H1 (cell line): ENCODE measurements around the gene CERS1. TPM values are rescaled to one million over a fixed set of nuclear protein-coding genes. Genes with fewer than 3 reads are reported as not detected.

Experiments
- CTCF ChIA-PET: fragments of 300-600 bp; sonication (Branson Sonifier 250); formaldehyde crosslinking; loops from one replicate; lab custom pipeline; 2021; ENCODE audit not compliant: partially characterized antibody; lab: Charles Lee
- POLR2A ChIA-PET: fragments of 300-600 bp; sonication (Branson Sonifier 250); formaldehyde crosslinking; loops from one replicate; lab custom pipeline; 2021; ENCODE audit warnings: inconsistent platforms; ENCODE audit not compliant: partially characterized antibody; lab: Charles Lee
- DNase-seq, 2 experiments: peaks; one replicate each; pipeline versions ENCODE4 v3.0.0 to v3.0.0-alpha.2; 2010 to 2022; ENCODE audit warnings: low spot score in 2 of 2, low read depth in 1 of 2, mixed read lengths in 1 of 2
- FAIRE-seq: peaks from 2 replicates; lab custom pipeline; 2011; peaks lifted over from hg19 to GRCh38; lab: Jason Lieb, UNC
- H2AFZ ChIP-seq: 2 replicates; pipeline ENCODE4 v1.8.1; 2012; ENCODE audit warnings: low read length, inconsistent platforms
- H2AK5ac ChIP-seq: 2 replicates; pipeline ENCODE4 v1.6.1; 2013; ENCODE audit warnings: low read depth, low read length
- H2BK120ac ChIP-seq: replicated peaks from 2 replicates; pipeline ENCODE3; 2013; ENCODE audit warnings: low read depth, low read length, inconsistent platforms
- H2BK12ac ChIP-seq: 2 replicates; pipeline ENCODE4 v1.6.1; 2013; ENCODE audit warnings: low read depth, low read length
- H2BK15ac ChIP-seq: 2 replicates; pipeline ENCODE4 v1.6.1; 2013; ENCODE audit warnings: low read length
- H2BK20ac ChIP-seq: 2 replicates; pipeline ENCODE4 v1.6.1; 2013; ENCODE audit warnings: low read length
- H2BK5ac ChIP-seq: 2 replicates; pipeline ENCODE4 v1.6.1; 2013; ENCODE audit warnings: low read depth, low read length
- H3K14ac ChIP-seq: 2 replicates; pipeline ENCODE4 v1.6.1; 2013; ENCODE audit warnings: inconsistent platforms; ENCODE audit not compliant: insufficient read length
- H3K18ac ChIP-seq: 2 replicates; pipeline ENCODE4 v1.6.1; 2013; ENCODE audit warnings: low read length; ENCODE audit errors: extremely low read depth
- H3K23ac ChIP-seq: 2 replicates; pipeline ENCODE4 v1.6.1; 2013; ENCODE audit warnings: inconsistent platforms; ENCODE audit not compliant: insufficient read length
- H3K23me2 ChIP-seq: 2 replicates; pipeline ENCODE4 v1.6.1; 2013; ENCODE audit warnings: low read depth, low read length
- H3K27ac ChIP-seq: 2 replicates; pipeline ENCODE4 v1.6.1; 2011; ENCODE audit warnings: low read depth, low read length, inconsistent platforms
- H3K27me3 ChIP-seq, 4 experiments: replicated peaks in 1 of 4; 1 replicate in 1 of 4; 2 replicates in 3 of 4; pipeline versions ENCODE4 v1.6.1 to v1.8.1; 2011 to 2013; ENCODE audit warnings: low read length in 3 of 4, mild to moderate bottlenecking in 3 of 4, inconsistent platforms in 2 of 4, mixed read lengths in 2 of 4, moderate library complexity in 1 of 4; ENCODE audit not compliant: control insufficient read depth in 3 of 4, insufficient read depth in 3 of 4; ENCODE audit errors: extremely low read depth in 1 of 4
- H3K36me3 ChIP-seq, 4 experiments: 2 replicates each; pipeline versions ENCODE4 v1.6.1 to v1.8.1; 2011 to 2013; ENCODE audit warnings: mild to moderate bottlenecking in 4 of 4, low read length in 3 of 4, moderate library complexity in 2 of 4, control low read depth in 1 of 4, inconsistent platforms in 1 of 4; ENCODE audit not compliant: insufficient read depth in 4 of 4, control insufficient read depth in 2 of 4
- H3K4ac ChIP-seq: replicated peaks from 2 replicates; pipeline ENCODE3; 2013; ENCODE audit warnings: low read length, low read depth, mixed read lengths, inconsistent platforms; ENCODE audit not compliant: insufficient read length
- H3K4me1 ChIP-seq, 4 experiments: replicated peaks in 1 of 4; 1 replicate in 1 of 4; 2 replicates in 3 of 4; pipeline versions ENCODE4 v1.6.1 to v1.8.1; 2011 to 2013; ENCODE audit warnings: low read length in 3 of 4, inconsistent platforms in 2 of 4, mixed read lengths in 1 of 4; ENCODE audit not compliant: insufficient read depth in 4 of 4, control insufficient read depth in 3 of 4
- H3K4me2 ChIP-seq, 2 experiments: 2 replicates each; pipeline versions ENCODE4 v1.6.1 to v1.8.1; 2011 to 2013; ENCODE audit warnings: low read depth in 2 of 2, low read length in 2 of 2, control low read depth in 1 of 2, inconsistent platforms in 1 of 2, mild to moderate bottlenecking in 1 of 2; ENCODE audit not compliant: insufficient read depth in 1 of 2
- H3K4me3 ChIP-seq, 4 experiments: fragments of 200-600, 300-600 bp in 1 of 4; sonication (generic), shearing (Covaris generic), sonication (Bioruptor Twin) in 1 of 4; 2 replicates each; pipeline versions ENCODE4 v1.5.1 to v1.8.1; 2011 to 2016; ENCODE audit warnings: low read length in 4 of 4, low read depth in 3 of 4, control low read depth in 2 of 4, inconsistent platforms in 2 of 4, mild to moderate bottlenecking in 2 of 4, mixed read lengths in 1 of 4, moderate library complexity in 1 of 4; ENCODE audit not compliant: insufficient read depth in 2 of 4; ENCODE audit errors: extremely low read depth in 1 of 4
- H3K56ac ChIP-seq: replicated peaks from 2 replicates; pipeline ENCODE3; 2013; ENCODE audit warnings: low read depth, mild to moderate bottlenecking, mixed read lengths, low read length, inconsistent platforms; ENCODE audit not compliant: insufficient read length
- H3K79me1 ChIP-seq: 2 replicates; pipeline ENCODE4 v1.6.1; 2013; ENCODE audit warnings: low read depth, low read length, control low read depth
- H3K79me2 ChIP-seq, 2 experiments: 2 replicates each; pipeline versions ENCODE4 v1.6.1 to v1.8.1; 2012 to 2013; ENCODE audit warnings: low read length in 2 of 2, mild to moderate bottlenecking in 2 of 2, inconsistent platforms in 1 of 2; ENCODE audit not compliant: insufficient read depth in 2 of 2, control insufficient read depth in 1 of 2
- H3K9ac ChIP-seq, 4 experiments: replicated peaks in 1 of 4; 1 replicate in 1 of 4; 2 replicates in 3 of 4; pipeline versions ENCODE4 v1.6.1 to v1.8.1; 2011 to 2013; ENCODE audit warnings: low read depth in 3 of 4, low read length in 3 of 4, control low read depth in 2 of 4, mild to moderate bottlenecking in 2 of 4, moderate library complexity in 2 of 4, inconsistent platforms in 1 of 4; ENCODE audit errors: extremely low read depth in 1 of 4
- H3K9me3 ChIP-seq, 2 experiments: 2 replicates each; pipeline versions ENCODE4 v1.6.1 to v1.8.1; 2012 to 2013; ENCODE audit warnings: mild to moderate bottlenecking in 2 of 2, moderate library complexity in 2 of 2, control low read depth in 1 of 2, inconsistent platforms in 1 of 2, low read depth in 1 of 2, low read length in 1 of 2, mixed read lengths in 1 of 2; ENCODE audit not compliant: insufficient read depth in 2 of 2
- H4K20me1 ChIP-seq, 2 experiments: replicated peaks in 1 of 2; 2 replicates each; pipeline versions ENCODE3 to v1.8.1; 2011 to 2013; ENCODE audit warnings: inconsistent platforms in 2 of 2, low read length in 2 of 2, mild to moderate bottlenecking in 1 of 2; ENCODE audit not compliant: insufficient read depth in 2 of 2, control insufficient read depth in 1 of 2
- H4K5ac ChIP-seq: 2 replicates; pipeline ENCODE4 v1.6.1; 2013; ENCODE audit warnings: low read length, low read depth, mixed read lengths, inconsistent platforms; ENCODE audit not compliant: insufficient read length
- H4K8ac ChIP-seq: 2 replicates; pipeline ENCODE4 v1.8.0; 2013; ENCODE audit warnings: mild to moderate bottlenecking, moderate library complexity, low read length, inconsistent platforms; ENCODE audit not compliant: insufficient read depth; ENCODE audit errors: extremely low read depth
- H4K91ac ChIP-seq: replicated peaks from 2 replicates; pipeline ENCODE3; 2013; ENCODE audit warnings: low read length, mixed read lengths, inconsistent platforms; ENCODE audit not compliant: insufficient read length
- ATF2 ChIP-seq: IDR thresholded peaks from 2 replicates; pipeline ENCODE4 v1.6.1; 2012; ENCODE audit warnings: low read length, inconsistent platforms
- SUZ12 ChIP-seq: fragments of 200-600 bp; sonication (generic); IDR thresholded peaks from 2 replicates; pipeline ENCODE4 v1.6.1; 2012; ENCODE audit warnings: mild to moderate bottlenecking, inconsistent platforms, low read length, moderate library complexity, mixed read lengths
- WGBS, 2 experiments: shearing (Covaris generic) in 1 of 2; methylation state at CpG; one replicate each; pipeline versions ENCODE4 v1.1.6 to v1.1.7; 2013 to 2015; ENCODE audit warnings: low lambda C conversion rate in 2 of 2, mixed read lengths in 2 of 2, inconsistent platforms in 1 of 2, low coverage in 1 of 2, missing lambda C conversion rate in 1 of 2; ENCODE audit not compliant: insufficient replicate concordance in 2 of 2, insufficient coverage in 1 of 2, insufficient read length in 1 of 2; ENCODE audit errors: extremely low coverage in 1 of 2, missing lambda C conversion rate in 1 of 2; 5-methylcytosine and 5-hydroxymethylcytosine counted together
- polyA plus RNA-seq, 7 experiments: library from polyadenylated mRNA; depleted of rRNA in 3 of 7; stranded (reverse) in 5 of 7; unstranded in 2 of 7; fragments of >200 nt in 5 of 7; fragments of 200-250 nt in 2 of 7; gene quantifications; 1 replicate in 5 of 7; 2 replicates in 1 of 7; 4 replicates in 1 of 7; pipeline versions ENCODE4 v1.2.1 to v1.2.3, GENCODE V29; 2011 to 2013; ENCODE audit warnings: missing spikeins in 2 of 7, mixed read lengths in 2 of 7
- total RNA-seq: library from RNA; stranded (reverse); fragmentation: NEBNext Ultra II Directional; extraction: Animal tissue kit (Norgen Biotek cat#: 25700); gene quantifications from 2 replicates; pipeline ENCODE4 v1.2.1, GENCODE V29; 2021

CERS1 gene
- total and polyA plus RNA-seq, 2 of the 8 experiments (the other 6 are each of a cell fraction or from before 2014, with no cell fraction given): 18.6 to 51.0 TPM

GRCh38 chr19:18848878-18849661 lies 46.9 kb downstream of the CERS1 start:
- Histone ChIP-seq H2BK12ac (no peak overlapping the region), H2BK5ac (no peak overlapping the region), H3K4ac (no peak overlapping the region), H4K91ac (no peak overlapping the region), H4K5ac (no peak overlapping the region), H2BK15ac (no peak overlapping the region), H3K23me2 (no peaks in the 10 kb centered on the region), H3K23ac (no peak overlapping the region), H3K27ac (no peak overlapping the region), H3K4me2 (no peak overlapping the region), H3K18ac (no peak overlapping the region), H4K20me1 (peaks cover 29 to 44% of the 10 kb centered on the region in 2 experiments), H3K79me2 (peaks cover 0 to 45% of the 10 kb centered on the region in 2 experiments; a peak in 2 of 4 replicates), H3K4me3 (no peak overlapping the region), H3K27me3 (no peaks in the 10 kb centered on the region), H2AFZ (no peak overlapping the region), H2AK5ac (no peak overlapping the region), H3K4me1 (no peaks in the 10 kb centered on the region), H3K9me3 (no peaks in the 10 kb centered on the region), H3K9ac (no peak overlapping the region; a peak in 1 of 7 replicates), H3K56ac (no peak overlapping the region), H3K79me1 (peaks cover 14% of the 10 kb centered on the region; the same call in 1 of the 2 replicates), H2BK20ac (no peak overlapping the region), H2BK120ac (no peak overlapping the region), H3K14ac (no peak overlapping the region), H3K36me3 (peaks cover 22 to 41% (median 33%) of the 10 kb centered on the region in 4 experiments), H4K8ac (no peak overlapping the region; the same call in 1 of the 2 replicates)
- ChIA-PET CTCF (interaction anchor here (0.8 to 19.5 kb wide), 10 partner anchors 8 to 398 kb away, joined by 3 to 247 read pairs (median 13); partner anchors contain the start of gene UPF1), POLR2A (interaction anchor here (1.0 to 2.6 kb wide), 2 partner anchors 9 to 73 kb away, joined by 3 to 5 read pairs; no protein-coding TSS in a partner anchor)
- 94% methylated on average over 23 of the region's 23 CpGs; no CpG with 5 or more reads in 1 of the 2 experiments for WGBS, 2 experiments
- FAIRE-seq (no peak), DNase-seq (no peak)
- TF ChIP-seq SUZ12: no peak
- TF ChIP-seq ATF2: no peak
